ENCODE data around the gene FRK.
"Not testable (repeated sequence)": the region's sequence is repeated elsewhere in the genome, so short reads cannot be mapped to it uniquely, and the experiment has no call there.

Gene FRK

GRCh38 chr6:115891111-115891669 is 169.5 kb downstream of the FRK start:
- no peak for DNase-seq
- Mint-ChIP-seq H3K4me1 (peaks cover 10% of the 10 kb centered on the region), H3K4me3 (no peak overlapping the region), H3K27me3 (ENCODE audit: low read depth, poor library complexity) (peaks cover 4% of the 10 kb centered on the region), H3K27ac (no peak overlapping the region), H3K9me3 (no peaks in the 10 kb centered on the region), H3K36me3 (ENCODE audit: low read depth) (no peaks in the 10 kb centered on the region)
- TF ChIP-seq, protein P1, sequence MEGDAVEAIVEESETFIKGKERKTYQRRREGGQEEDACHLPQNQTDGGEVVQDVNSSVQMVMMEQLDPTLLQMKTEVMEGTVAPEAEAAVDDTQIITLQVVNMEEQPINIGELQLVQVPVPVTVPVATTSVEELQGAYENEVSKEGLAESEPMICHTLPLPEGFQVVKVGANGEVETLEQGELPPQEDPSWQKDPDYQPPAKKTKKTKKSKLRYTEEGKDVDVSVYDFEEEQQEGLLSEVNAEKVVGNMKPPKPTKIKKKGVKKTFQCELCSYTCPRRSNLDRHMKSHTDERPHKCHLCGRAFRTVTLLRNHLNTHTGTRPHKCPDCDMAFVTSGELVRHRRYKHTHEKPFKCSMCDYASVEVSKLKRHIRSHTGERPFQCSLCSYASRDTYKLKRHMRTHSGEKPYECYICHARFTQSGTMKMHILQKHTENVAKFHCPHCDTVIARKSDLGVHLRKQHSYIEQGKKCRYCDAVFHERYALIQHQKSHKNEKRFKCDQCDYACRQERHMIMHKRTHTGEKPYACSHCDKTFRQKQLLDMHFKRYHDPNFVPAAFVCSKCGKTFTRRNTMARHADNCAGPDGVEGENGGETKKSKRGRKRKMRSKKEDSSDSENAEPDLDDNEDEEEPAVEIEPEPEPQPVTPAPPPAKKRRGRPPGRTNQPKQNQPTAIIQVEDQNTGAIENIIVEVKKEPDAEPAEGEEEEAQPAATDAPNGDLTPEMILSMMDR (IDR thresholded peaks at IDR 0.05), result no peak

DNA sequence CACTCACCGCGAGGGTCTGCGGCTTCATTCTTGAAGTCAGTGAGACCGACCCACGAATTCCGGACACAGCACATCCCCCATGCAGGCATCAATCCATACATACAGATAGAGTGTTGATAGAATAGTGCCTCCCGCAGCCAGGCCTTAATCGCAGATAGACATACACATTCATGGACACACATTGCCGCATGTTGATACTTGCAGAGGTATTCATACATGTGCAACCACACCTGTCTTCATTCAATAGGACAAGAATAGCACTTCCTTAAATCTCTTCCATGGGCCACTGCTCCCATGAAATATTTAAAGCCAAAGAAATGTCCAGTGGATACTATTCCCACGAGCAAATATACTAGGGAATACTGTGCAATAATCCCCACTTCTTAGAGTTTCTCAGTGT is 170.5 kb downstream of the FRK start:
- Mint-ChIP-seq H3K27ac (no peak overlapping the region), H3K36me3 (ENCODE audit: low read depth) (no peaks in the 10 kb centered on the region), H3K4me1 (peaks cover 10% of the 10 kb centered on the region), H3K9me3 (no peaks in the 10 kb centered on the region), H3K4me3 (no peak overlapping the region), H3K27me3 (ENCODE audit: low read depth, poor library complexity) (peaks cover 4% of the 10 kb centered on the region)
- no peak for DNase-seq
- TF ChIP-seq, protein P1 (IDR thresholded peaks at IDR 0.05), result no peak

GRCh38 chr6:115888687-115889470 is 171.8 kb downstream of the FRK start:
- H3K4me1 Mint-ChIP-seq, result peaks cover 10% of the 10 kb centered on the region
- not testable (repeated sequence) for DNase-seq; H3K27ac Mint-ChIP-seq; H3K27me3 Mint-ChIP-seq (ENCODE audit: low read depth, poor library complexity); H3K4me3 Mint-ChIP-seq; H3K9me3 Mint-ChIP-seq; H3K36me3 Mint-ChIP-seq (ENCODE audit: low read depth)

- Mint-ChIP-seq H3K4me3 (no peak overlapping the region), H3K9me3 (no peaks in the 10 kb centered on the region), H3K36me3 (ENCODE audit: low read depth) (no peaks in the 10 kb centered on the region), H3K27ac (no peak overlapping the region), H3K27me3 (ENCODE audit: low read depth, poor library complexity) (no peaks in the 10 kb centered on the region), H3K4me1 (peaks cover 11% of the 10 kb centered on the region)
- no peak for DNase-seq
- TF ChIP-seq, protein P1 (IDR thresholded peaks at IDR 0.05), result no peak
Observed at GRCh38 chr6:115887891-115888290, 172.8 kb downstream of the FRK start.

GRCh38 chr6:115885636-115886366 is 174.9 kb downstream of the FRK start:
- TF ChIP-seq, protein P1 (IDR thresholded peaks at IDR 0.05), result no peak
- peaks cover 22% of the 10 kb centered on the region for H3K4me1 Mint-ChIP-seq
- H3K27ac Mint-ChIP-seq, result no peak overlapping the region

DNA sequence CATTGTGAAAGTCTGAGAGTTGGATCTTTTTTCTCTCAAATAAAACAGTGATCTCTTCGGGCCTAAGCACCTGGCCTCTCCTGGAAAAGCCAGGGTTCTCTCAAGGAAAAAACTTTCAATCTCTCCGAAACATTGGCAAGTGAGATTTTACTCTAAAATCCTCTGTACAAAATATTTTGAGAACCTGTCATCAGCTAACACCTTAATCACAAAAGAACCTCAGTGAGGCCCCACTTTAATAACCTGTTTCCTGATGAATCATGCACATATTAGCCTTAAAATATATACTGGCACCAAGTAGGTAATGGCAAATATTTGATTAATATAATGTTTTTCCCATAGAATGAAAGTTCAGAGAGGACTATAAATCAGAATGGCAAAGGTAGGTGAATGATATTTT is 177.9 kb downstream of the FRK start:
- DNase-seq, result no peak
- Mint-ChIP-seq H3K27me3 (ENCODE audit: low read depth, poor library complexity) (no peaks in the 10 kb centered on the region), H3K27ac (no peak overlapping the region), H3K36me3 (ENCODE audit: low read depth) (no peaks in the 10 kb centered on the region), H3K4me1 (peaks cover 12% of the 10 kb centered on the region), H3K4me3 (no peak overlapping the region), H3K9me3 (no peaks in the 10 kb centered on the region)
- TF ChIP-seq, protein P1 (IDR thresholded peaks at IDR 0.05), result no peak

More at GRCh38 chr6:115885636-115886366, 174.9 kb downstream of the FRK start:
- DNase-seq, result no peak
- Mint-ChIP-seq H3K27me3 (ENCODE audit: low read depth, poor library complexity) (no peaks in the 10 kb centered on the region), H3K9me3 (no peaks in the 10 kb centered on the region), H3K36me3 (ENCODE audit: low read depth) (no peaks in the 10 kb centered on the region), H3K4me3 (no peak overlapping the region)

Measured in nephron progenitor cell (in vitro differentiated cells).